Mucosa of descending colon (tissue), 3 donors: ENCODE data around the gene KIRREL3. TPM values are rescaled to one million over a fixed set of nuclear protein-coding genes. Genes with fewer than 3 reads are reported as not detected.

Experiments used
- ATAC-seq: fragments of 200-7000 bp; cut with Tn5 transposase; one replicate; pipeline ENCODE4 v1.9.1; 2020; ENCODE audit warnings: mild to moderate bottlenecking, moderate library complexity
- DNase-seq, 3 donors: peaks; one replicate each; pipeline ENCODE4 v3.0.0-alpha.2; 2020
- H3K36me3 ChIP-seq: fragments of 200-600 bp; one replicate; pipeline ENCODE4 v1.8.0; 2021; ENCODE audit warnings: low read depth, mild to moderate bottlenecking
- H3K4me1 ChIP-seq: fragments of 200-600 bp; one replicate; pipeline ENCODE4 v1.8.0; 2021; ENCODE audit warnings: low read depth, mild to moderate bottlenecking
- H3K4me3 ChIP-seq: fragments of 200-600 bp; one replicate; pipeline ENCODE4 v1.8.0; 2021; ENCODE audit warnings: mild to moderate bottlenecking
- H3K9me3 ChIP-seq: fragments of 200-600 bp; one replicate; pipeline ENCODE4 v1.8.0; 2021; ENCODE audit warnings: mild to moderate bottlenecking
- intact Hi-C, 2 donors: fragments of 100-400 bp; cut with DNase I in 1 of 2; cut with micrococcal nuclease in 1 of 2; formaldehyde crosslinking; loops; one replicate each; pipeline versions ENCODE4 v1.11.0 to v1.11.1; 2022; cut with DNase I, micrococcal nuclease
- total RNA-seq, 3 donors: library from RNA; stranded (reverse); fragmentation: NEBNext Ultra II Directional in 2 of 3; extraction: Animal tissue kit (Norgen Biotek cat#: 25700) in 2 of 3; gene quantifications; one replicate each; pipeline versions ENCODE4 v1.2.1 to v1.2.4, GENCODE V29; 2021 to 2023
- TF ChIP-seq, protein P1 (sequence below): fragments of 200-600 bp; IDR thresholded peaks from one replicate; pipeline ENCODE4 v1.8.0; 2022; ENCODE audit warnings: antibody characterized with exemption, mild to moderate bottlenecking
- donor health status: DM: no; HTN: no; CAD: no; lungs with moderate emphysema.
- donor health status: DM: no; HTN: no; CAD: no.
- donor health status: DM: no; HTN: yes; CAD: no.

The KIRREL3 gene
- total RNA-seq, 3 donors from 2014 or later: 0.23 to 2.4 (median 0.70) TPM

DNA sequence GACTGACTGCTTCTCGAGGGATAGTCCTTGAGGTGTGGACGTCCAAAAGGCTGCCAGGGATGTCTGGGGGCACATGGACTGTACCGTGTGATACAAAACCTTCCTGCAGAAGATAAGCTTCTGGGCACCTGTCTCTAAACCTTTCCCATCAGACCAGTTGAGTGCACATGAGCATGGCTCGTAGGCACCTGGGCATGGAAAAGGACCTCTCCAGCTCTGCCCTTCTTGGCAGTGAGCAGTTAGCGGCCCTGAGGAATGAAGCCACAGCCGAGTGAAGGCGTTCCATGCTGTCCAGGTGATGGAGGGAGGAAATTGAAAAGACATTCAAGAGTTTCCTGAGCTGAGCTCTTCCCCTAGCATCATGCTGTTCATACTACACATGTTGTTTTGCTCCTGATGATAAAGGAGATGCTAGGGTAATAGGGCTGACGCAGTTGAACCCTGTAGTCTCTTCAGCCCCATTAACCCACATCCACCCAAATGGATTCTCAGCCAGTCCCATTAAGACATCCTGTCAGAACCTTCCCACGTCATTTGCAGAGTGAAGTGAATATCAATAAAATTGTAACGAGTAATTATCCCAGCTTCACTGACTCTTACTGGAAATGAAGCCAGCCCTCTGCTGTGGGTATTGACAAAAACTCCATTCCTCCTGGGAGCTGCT is 138.6 kb downstream of the KIRREL3 start:
- TF ChIP-seq, protein P1, sequence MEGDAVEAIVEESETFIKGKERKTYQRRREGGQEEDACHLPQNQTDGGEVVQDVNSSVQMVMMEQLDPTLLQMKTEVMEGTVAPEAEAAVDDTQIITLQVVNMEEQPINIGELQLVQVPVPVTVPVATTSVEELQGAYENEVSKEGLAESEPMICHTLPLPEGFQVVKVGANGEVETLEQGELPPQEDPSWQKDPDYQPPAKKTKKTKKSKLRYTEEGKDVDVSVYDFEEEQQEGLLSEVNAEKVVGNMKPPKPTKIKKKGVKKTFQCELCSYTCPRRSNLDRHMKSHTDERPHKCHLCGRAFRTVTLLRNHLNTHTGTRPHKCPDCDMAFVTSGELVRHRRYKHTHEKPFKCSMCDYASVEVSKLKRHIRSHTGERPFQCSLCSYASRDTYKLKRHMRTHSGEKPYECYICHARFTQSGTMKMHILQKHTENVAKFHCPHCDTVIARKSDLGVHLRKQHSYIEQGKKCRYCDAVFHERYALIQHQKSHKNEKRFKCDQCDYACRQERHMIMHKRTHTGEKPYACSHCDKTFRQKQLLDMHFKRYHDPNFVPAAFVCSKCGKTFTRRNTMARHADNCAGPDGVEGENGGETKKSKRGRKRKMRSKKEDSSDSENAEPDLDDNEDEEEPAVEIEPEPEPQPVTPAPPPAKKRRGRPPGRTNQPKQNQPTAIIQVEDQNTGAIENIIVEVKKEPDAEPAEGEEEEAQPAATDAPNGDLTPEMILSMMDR: no peak
- no peaks in the 10 kb centered on the region for H3K36me3 ChIP-seq
- ATAC-seq (no peak), DNase-seq (no peak)
- H3K4me3 ChIP-seq: no peak overlapping the region
- H3K4me1 ChIP-seq: no peaks in the 10 kb centered on the region
- H3K9me3 ChIP-seq: no peaks in the 10 kb centered on the region
- intact Hi-C loops: no loop called here

DNA sequence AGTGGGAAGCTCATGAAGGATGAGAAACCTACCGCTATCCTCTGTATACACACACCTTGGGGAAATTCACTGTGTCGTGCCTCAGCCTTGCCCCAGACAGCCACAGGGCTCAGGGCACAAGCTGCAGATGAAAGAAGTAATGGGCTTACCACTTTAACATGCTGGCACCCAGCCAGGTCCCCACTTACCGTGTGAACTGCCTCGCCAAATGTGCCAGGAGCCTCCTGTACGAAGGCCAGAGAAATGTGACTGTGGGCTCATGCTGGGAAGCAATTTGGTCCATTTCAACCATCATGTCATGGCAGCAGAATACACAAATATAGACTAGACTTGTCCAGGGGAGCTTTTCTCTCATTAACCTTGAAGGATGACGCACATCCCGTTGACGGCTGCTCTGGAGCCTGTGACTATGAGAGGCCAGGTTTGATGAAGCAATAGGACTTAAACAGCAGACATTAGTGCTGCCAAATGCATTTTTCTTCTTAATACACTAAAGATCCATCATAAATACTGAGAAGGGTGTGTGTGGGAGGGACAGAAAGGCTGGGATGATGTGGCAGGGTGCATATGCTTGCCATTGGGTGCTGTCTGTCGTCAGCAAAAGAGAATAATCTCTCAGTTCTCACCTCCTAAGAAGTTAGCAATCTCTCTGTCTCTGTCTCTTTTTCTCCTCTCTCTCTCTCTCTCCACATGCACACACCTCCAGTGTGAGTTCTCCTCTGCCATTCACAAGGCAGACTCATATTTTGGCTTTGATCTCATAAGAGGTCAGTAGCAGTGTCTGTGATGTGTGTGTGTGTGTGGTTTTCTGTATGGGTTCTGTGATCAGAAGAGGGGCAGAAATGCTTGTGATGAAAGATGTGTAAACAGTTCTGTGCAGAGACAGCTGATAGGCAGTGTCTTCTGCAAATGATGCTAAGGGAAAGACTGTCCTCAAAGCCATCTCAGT is 142.4 kb downstream of the KIRREL3 start:
- TF ChIP-seq, protein P1: no peak

DNA sequence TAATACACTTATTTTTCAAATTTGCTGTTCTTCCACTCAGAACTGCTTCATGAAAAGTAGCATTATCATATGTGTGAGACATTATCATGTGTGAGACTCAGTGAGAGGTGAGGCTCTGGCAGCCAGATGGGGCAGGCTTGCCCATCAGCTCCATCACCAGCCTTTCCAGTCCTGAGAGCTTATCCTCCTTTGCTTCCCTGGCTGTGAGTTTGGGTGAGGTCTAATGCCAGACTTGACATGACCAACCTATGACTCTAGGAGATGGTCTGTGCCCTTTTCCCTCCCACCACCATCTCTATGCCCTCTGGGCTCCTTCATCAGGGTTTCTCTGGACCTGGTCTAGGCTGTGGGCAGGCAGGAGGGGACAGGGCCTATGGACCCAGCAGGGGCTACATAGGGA is 145.0 kb downstream of the KIRREL3 start:
- no peaks in the 10 kb centered on the region for H3K4me1 ChIP-seq
- TF ChIP-seq, protein P1: no peak
- no peak overlapping the region for H3K4me3 ChIP-seq
- H3K9me3 ChIP-seq: no peaks in the 10 kb centered on the region
- intact Hi-C loops: no loop called here
- no peaks in the 10 kb centered on the region for H3K36me3 ChIP-seq
- DNase-seq (no peak), ATAC-seq (no peak)

More for the DNA sequence above, 142.4 kb downstream of the KIRREL3 start:
- Histone ChIP-seq H3K4me3 (no peak overlapping the region), H3K4me1 (no peaks in the 10 kb centered on the region), H3K36me3 (no peaks in the 10 kb centered on the region), H3K9me3 (no peaks in the 10 kb centered on the region)
- DNase-seq (no peak), ATAC-seq (no peak)
- intact Hi-C loops: no loop called here

DNA sequence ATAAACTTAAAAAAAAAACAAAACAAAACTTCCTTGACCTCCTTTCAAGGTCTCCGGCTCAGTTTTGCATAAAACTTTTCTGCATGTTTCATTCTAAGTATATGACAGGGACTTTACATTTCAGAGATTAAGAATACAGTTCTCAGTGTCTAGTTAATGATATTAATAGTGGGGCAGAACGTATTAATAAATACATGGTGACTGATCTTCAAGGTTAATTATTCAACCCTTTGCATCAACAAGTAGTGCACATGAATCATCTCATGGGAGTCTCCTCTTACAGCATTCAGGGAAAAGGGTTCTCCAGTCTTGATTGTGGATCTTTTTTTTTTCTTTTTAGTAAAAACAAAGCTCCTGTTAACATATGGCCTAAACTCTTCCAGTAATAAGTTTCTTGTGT is 146.8 kb downstream of the KIRREL3 start:
- TF ChIP-seq, protein P1: no peak
- Histone ChIP-seq H3K4me3 (no peak overlapping the region), H3K4me1 (no peaks in the 10 kb centered on the region), H3K36me3 (no peaks in the 10 kb centered on the region), H3K9me3 (no peaks in the 10 kb centered on the region)
- DNase-seq (no peak), ATAC-seq (no peak)
- intact Hi-C loops: no loop called here

DNA sequence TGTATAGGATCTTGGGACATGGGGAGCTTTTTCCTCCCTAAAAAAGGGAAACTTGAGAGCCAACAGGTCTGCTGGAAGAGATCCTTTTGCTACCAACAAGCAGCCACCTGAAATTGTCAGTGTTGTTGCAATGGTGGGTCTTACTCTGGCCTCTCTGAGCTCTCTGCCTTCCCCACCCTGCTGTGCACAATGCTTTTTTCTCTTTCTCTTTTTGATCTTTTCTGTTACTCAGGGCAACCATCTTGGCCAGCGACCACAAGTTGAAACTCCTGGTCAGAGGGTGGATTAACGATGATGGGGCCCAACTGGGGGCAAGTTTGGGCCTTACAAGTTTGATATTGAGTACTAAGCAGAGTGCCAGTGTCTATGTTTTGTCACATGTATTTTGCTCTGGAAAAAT is 155.8 kb downstream of the KIRREL3 start:
- TF ChIP-seq, protein P1: no peak
- H3K4me1 ChIP-seq: no peaks in the 10 kb centered on the region
- no peaks in the 10 kb centered on the region for H3K9me3 ChIP-seq
- ATAC-seq: no peak
- H3K4me3 ChIP-seq: no peak overlapping the region
- H3K36me3 ChIP-seq: no peaks in the 10 kb centered on the region
- intact Hi-C loops: no loop called here
- no peak for DNase-seq
